Measurements from ENCODE around the gene GNB1. TPM values are rescaled to one million over a fixed set of nuclear protein-coding genes. Genes with fewer than 3 reads are reported as not detected.

The GNB1 gene
- total RNA-seq, 1 experiment from 2014 or later, result 339 TPM

DNA sequence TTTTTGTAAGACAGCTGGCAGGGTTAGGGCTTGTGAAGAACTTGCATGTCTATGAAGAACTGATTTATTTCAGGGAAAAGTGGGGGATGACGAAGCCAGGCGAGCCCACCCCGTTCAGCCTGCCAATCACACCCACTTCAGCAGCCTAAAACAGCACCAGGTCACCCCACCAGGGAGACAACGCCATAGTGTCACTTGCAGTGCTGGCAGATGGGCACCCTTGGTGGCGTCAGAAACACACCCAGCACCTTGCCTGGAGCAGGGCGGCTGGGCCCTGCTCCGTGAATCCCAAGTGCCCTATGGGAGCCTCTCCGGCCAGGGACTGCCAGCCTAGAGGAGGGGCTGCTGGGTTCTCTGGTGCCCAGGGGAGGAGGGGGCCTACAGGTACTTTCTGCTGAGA is 107.6 kb downstream of the GNB1 start:
- Mint-ChIP-seq H3K4me3 (peak overlapping the region; percentile 55), H3K4me1 (peaks cover 34% of the 10 kb centered on the region), H3K36me3 (peaks cover 29% of the 10 kb centered on the region), H3K27me3 (ENCODE audit: low read depth) (no peaks in the 10 kb centered on the region), H3K9me3 (no peaks in the 10 kb centered on the region), H3K27ac (peak overlapping the region; percentile 46)
- no peak for TF ChIP-seq HMGA2 (CRISPR knock-in tag; IDR thresholded peaks at IDR 0.05)
- no peak for TF ChIP-seq TEAD4 (CRISPR knock-in tag; IDR thresholded peaks at IDR 0.05)
- TF ChIP-seq IRF2 (CRISPR knock-in tag; IDR thresholded peaks at IDR 0.05; ENCODE audit: borderline replicate concordance, low read depth), result no peak
- TF ChIP-seq ZSCAN18 (CRISPR knock-in tag; IDR thresholded peaks at IDR 0.05), result no peak
- no peak for TF ChIP-seq GTF2I (CRISPR knock-in tag; conservative IDR thresholded peaks at IDR 0.05)
- no peak for TF ChIP-seq ZNF425 (CRISPR knock-in tag; conservative IDR thresholded peaks at IDR 0.05)
- no peak for TF ChIP-seq ELF4 (CRISPR knock-in tag; IDR thresholded peaks at IDR 0.05; ENCODE audit: low read depth)
- TF ChIP-seq, protein P1, sequence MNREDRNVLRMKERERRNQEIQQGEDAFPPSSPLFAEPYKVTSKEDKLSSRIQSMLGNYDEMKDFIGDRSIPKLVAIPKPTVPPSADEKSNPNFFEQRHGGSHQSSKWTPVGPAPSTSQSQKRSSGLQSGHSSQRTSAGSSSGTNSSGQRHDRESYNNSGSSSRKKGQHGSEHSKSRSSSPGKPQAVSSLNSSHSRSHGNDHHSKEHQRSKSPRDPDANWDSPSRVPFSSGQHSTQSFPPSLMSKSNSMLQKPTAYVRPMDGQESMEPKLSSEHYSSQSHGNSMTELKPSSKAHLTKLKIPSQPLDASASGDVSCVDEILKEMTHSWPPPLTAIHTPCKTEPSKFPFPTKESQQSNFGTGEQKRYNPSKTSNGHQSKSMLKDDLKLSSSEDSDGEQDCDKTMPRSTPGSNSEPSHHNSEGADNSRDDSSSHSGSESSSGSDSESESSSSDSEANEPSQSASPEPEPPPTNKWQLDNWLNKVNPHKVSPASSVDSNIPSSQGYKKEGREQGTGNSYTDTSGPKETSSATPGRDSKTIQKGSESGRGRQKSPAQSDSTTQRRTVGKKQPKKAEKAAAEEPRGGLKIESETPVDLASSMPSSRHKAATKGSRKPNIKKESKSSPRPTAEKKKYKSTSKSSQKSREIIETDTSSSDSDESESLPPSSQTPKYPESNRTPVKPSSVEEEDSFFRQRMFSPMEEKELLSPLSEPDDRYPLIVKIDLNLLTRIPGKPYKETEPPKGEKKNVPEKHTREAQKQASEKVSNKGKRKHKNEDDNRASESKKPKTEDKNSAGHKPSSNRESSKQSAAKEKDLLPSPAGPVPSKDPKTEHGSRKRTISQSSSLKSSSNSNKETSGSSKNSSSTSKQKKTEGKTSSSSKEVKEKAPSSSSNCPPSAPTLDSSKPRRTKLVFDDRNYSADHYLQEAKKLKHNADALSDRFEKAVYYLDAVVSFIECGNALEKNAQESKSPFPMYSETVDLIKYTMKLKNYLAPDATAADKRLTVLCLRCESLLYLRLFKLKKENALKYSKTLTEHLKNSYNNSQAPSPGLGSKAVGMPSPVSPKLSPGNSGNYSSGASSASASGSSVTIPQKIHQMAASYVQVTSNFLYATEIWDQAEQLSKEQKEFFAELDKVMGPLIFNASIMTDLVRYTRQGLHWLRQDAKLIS (CRISPR knock-in tag; IDR thresholded peaks at IDR 0.05; ENCODE audit: borderline replicate concordance), result no peak
- no peak for TF ChIP-seq ZNF416 (CRISPR knock-in tag; IDR thresholded peaks at IDR 0.05)
- TF ChIP-seq ZNF138 (CRISPR knock-in tag; conservative IDR thresholded peaks at IDR 0.05), result no peak
- TF ChIP-seq, protein P2, sequence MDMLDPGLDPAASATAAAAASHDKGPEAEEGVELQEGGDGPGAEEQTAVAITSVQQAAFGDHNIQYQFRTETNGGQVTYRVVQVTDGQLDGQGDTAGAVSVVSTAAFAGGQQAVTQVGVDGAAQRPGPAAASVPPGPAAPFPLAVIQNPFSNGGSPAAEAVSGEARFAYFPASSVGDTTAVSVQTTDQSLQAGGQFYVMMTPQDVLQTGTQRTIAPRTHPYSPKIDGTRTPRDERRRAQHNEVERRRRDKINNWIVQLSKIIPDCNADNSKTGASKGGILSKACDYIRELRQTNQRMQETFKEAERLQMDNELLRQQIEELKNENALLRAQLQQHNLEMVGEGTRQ (CRISPR knock-in tag; IDR thresholded peaks at IDR 0.05), result no peak
- ATAC-seq (no peak), DNase-seq (ENCODE audit: low spot score) (no peak)
- ChIA-PET CTCF (interaction anchor here (2.1 kb wide), 1 partner anchor 125 kb away, joined by 10 read pairs; no protein-coding TSS in a partner anchor), POLR2A (no interaction called here)

- Mint-ChIP-seq H3K27ac (peak overlapping the region; percentile 46; the same call in 1 of the 2 replicates), H3K9me3 (no peaks in the 10 kb centered on the region), H3K4me1 (peaks cover 34% of the 10 kb centered on the region), H3K4me3 (peak overlapping the region; percentile 55), H3K36me3 (peaks cover 24% of the 10 kb centered on the region), H3K27me3 (ENCODE audit: low read depth) (no peaks in the 10 kb centered on the region)
- POLR2A ChIA-PET, result interaction anchor here (0.6 kb wide), 1 partner anchor 100 kb away, joined by 3 read pairs; no protein-coding TSS in a partner anchor
- CTCF ChIA-PET, result interaction anchor here (1.3 to 2.1 kb wide), 3 partner anchors 45 to 262 kb away, joined by 3 to 10 read pairs (median 6); no protein-coding TSS in a partner anchor
- peak; percentile 26 for ATAC-seq
- DNase-seq (ENCODE audit: low spot score), result peak; percentile 55
- TF ChIP-seq ZNF121 (CRISPR knock-in tag; IDR thresholded peaks at IDR 0.05) (peak; percentile 73), PREB (CRISPR knock-in tag; IDR thresholded peaks at IDR 0.05; ENCODE audit: borderline replicate concordance) (no peak), GABPB1 (CRISPR knock-in tag; IDR thresholded peaks at IDR 0.05) (peak; percentile 55; the same call in 1 of the 2 replicates)
- TF ChIP-seq, protein P3, sequence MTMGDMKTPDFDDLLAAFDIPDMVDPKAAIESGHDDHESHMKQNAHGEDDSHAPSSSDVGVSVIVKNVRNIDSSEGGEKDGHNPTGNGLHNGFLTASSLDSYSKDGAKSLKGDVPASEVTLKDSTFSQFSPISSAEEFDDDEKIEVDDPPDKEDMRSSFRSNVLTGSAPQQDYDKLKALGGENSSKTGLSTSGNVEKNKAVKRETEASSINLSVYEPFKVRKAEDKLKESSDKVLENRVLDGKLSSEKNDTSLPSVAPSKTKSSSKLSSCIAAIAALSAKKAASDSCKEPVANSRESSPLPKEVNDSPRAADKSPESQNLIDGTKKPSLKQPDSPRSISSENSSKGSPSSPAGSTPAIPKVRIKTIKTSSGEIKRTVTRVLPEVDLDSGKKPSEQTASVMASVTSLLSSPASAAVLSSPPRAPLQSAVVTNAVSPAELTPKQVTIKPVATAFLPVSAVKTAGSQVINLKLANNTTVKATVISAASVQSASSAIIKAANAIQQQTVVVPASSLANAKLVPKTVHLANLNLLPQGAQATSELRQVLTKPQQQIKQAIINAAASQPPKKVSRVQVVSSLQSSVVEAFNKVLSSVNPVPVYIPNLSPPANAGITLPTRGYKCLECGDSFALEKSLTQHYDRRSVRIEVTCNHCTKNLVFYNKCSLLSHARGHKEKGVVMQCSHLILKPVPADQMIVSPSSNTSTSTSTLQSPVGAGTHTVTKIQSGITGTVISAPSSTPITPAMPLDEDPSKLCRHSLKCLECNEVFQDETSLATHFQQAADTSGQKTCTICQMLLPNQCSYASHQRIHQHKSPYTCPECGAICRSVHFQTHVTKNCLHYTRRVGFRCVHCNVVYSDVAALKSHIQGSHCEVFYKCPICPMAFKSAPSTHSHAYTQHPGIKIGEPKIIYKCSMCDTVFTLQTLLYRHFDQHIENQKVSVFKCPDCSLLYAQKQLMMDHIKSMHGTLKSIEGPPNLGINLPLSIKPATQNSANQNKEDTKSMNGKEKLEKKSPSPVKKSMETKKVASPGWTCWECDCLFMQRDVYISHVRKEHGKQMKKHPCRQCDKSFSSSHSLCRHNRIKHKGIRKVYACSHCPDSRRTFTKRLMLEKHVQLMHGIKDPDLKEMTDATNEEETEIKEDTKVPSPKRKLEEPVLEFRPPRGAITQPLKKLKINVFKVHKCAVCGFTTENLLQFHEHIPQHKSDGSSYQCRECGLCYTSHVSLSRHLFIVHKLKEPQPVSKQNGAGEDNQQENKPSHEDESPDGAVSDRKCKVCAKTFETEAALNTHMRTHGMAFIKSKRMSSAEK (CRISPR knock-in tag; IDR thresholded peaks at IDR 0.05; ENCODE audit: borderline replicate concordance), result 0 out of 2 replicates have a peak, but pooled peaks have one; percentile 46
- TF ChIP-seq, protein P4, sequence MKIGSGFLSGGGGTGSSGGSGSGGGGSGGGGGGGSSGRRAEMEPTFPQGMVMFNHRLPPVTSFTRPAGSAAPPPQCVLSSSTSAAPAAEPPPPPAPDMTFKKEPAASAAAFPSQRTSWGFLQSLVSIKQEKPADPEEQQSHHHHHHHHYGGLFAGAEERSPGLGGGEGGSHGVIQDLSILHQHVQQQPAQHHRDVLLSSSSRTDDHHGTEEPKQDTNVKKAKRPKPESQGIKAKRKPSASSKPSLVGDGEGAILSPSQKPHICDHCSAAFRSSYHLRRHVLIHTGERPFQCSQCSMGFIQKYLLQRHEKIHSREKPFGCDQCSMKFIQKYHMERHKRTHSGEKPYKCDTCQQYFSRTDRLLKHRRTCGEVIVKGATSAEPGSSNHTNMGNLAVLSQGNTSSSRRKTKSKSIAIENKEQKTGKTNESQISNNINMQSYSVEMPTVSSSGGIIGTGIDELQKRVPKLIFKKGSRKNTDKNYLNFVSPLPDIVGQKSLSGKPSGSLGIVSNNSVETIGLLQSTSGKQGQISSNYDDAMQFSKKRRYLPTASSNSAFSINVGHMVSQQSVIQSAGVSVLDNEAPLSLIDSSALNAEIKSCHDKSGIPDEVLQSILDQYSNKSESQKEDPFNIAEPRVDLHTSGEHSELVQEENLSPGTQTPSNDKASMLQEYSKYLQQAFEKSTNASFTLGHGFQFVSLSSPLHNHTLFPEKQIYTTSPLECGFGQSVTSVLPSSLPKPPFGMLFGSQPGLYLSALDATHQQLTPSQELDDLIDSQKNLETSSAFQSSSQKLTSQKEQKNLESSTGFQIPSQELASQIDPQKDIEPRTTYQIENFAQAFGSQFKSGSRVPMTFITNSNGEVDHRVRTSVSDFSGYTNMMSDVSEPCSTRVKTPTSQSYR (CRISPR knock-in tag; IDR thresholded peaks at IDR 0.05), result 0 out of 2 replicates have a peak, but pooled peaks have one; percentile 43
Observed at GRCh38 chr1:1782399-1783221, 108.3 kb downstream of the GNB1 start.

Data from WTC11 (cell line).